OCI-LY3 (cell line): ENCODE results near the gene COMMD10.

ENCODE experiments used
- H2AFZ ChIP-seq: fragments of 200-600, 300-600 bp; shearing (Covaris generic); 2 replicates; pipeline ENCODE4 v1.6.0; 2014; ENCODE audit warnings: antibody characterized with exemption, low read depth, low read length
- H3K27ac ChIP-seq: fragments of 200-600, 300-600 bp; sonication (generic); 2 replicates; pipeline ENCODE4 v1.5.1; 2014; ENCODE audit warnings: mild to moderate bottlenecking, low read length, moderate library complexity, mixed read lengths
- H3K27me3 ChIP-seq: fragments of 200-600, 300-600 bp; sonication (generic); 2 replicates; pipeline ENCODE4 v1.6.1; 2014; ENCODE audit warnings: low read depth, low read length, mixed read lengths
- H3K36me3 ChIP-seq: fragments of 200-600, 300-600 bp; sonication (generic); replicated peaks from 2 replicates; pipeline ENCODE3; 2014; ENCODE audit warnings: low read depth, low read length, mixed read lengths
- H3K4me1 ChIP-seq: fragments of 300-600, 200-600 bp; sonication (generic); 2 replicates; pipeline ENCODE4 v1.6.1; 2014; ENCODE audit warnings: low read length, mixed read lengths
- H3K4me2 ChIP-seq: fragments of 200-600, 300-600 bp; sonication (generic); 2 replicates; pipeline ENCODE4 v1.6.1; 2014; ENCODE audit warnings: low read length, mixed read lengths
- H3K4me3 ChIP-seq: fragments of 300-600, 200-600 bp; sonication (generic); 2 replicates; pipeline ENCODE4 v1.5.1; 2014; ENCODE audit warnings: antibody characterized with exemption, mild to moderate bottlenecking, low read length, moderate library complexity
- H3K79me2 ChIP-seq: fragments of 300-600, 200-600 bp; shearing (Covaris generic); 2 replicates; pipeline ENCODE4 v1.6.1; 2014; ENCODE audit warnings: mild to moderate bottlenecking, low read length, mixed read lengths
- H3K9ac ChIP-seq: fragments of 300-600, 200-600 bp; shearing (Covaris generic); 2 replicates; pipeline ENCODE4 v1.6.0; 2014; ENCODE audit warnings: mild to moderate bottlenecking, low read length, moderate library complexity
- H3K9me3 ChIP-seq: fragments of 200-600, 300-600 bp; shearing (Covaris generic); 2 replicates; pipeline ENCODE4 v1.6.1; 2014; ENCODE audit warnings: low read length, mixed read lengths; ENCODE audit not compliant: insufficient read depth
- H4K20me1 ChIP-seq: fragments of 200-600, 300-600 bp; sonication (generic); 2 replicates; pipeline ENCODE4 v1.6.1; 2016; ENCODE audit warnings: low read length, mixed read lengths; ENCODE audit not compliant: insufficient read depth
- EZH2phosphoT487 ChIP-seq: fragments of 200-600 bp; shearing (Covaris generic); IDR thresholded peaks from 2 replicates; pipeline ENCODE4 v1.6.1; 2018; ENCODE audit warnings: antibody characterized with exemption, mixed run types, low read depth
- TF ChIP-seq, protein P1 (sequence below): fragments of 200-600, 300-600 bp; sonication (generic); IDR thresholded peaks from 2 replicates; pipeline ENCODE4 v1.5.1; 2014; ENCODE audit warnings: antibody characterized with exemption, low read length, low read depth

The COMMD10 gene

DNA sequence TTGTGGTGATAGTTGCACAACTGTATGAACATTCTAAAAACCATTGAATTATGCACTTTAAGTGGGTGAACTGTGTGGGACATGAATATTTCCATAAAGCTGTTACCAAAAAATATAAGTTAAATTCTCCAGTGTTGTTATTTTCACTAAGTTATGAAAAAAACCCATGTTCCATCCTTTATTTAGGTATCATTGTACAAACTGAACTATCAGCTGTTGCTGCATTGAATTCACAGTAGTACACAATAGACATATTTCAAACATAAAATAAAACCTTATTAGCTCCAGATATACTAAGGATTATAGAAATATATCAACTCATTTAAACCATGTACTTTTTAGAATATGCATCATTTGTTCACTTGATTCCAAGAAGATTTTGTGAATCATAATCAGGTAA, 192.1 kb downstream of the COMMD10 start:
- H3K9ac ChIP-seq, result no peak overlapping the region
- H3K27me3 ChIP-seq, result no peaks in the 10 kb centered on the region
- H3K4me3 ChIP-seq, result no peak overlapping the region
- no peak for TF ChIP-seq EZH2phosphoT487
- TF ChIP-seq, protein P1, sequence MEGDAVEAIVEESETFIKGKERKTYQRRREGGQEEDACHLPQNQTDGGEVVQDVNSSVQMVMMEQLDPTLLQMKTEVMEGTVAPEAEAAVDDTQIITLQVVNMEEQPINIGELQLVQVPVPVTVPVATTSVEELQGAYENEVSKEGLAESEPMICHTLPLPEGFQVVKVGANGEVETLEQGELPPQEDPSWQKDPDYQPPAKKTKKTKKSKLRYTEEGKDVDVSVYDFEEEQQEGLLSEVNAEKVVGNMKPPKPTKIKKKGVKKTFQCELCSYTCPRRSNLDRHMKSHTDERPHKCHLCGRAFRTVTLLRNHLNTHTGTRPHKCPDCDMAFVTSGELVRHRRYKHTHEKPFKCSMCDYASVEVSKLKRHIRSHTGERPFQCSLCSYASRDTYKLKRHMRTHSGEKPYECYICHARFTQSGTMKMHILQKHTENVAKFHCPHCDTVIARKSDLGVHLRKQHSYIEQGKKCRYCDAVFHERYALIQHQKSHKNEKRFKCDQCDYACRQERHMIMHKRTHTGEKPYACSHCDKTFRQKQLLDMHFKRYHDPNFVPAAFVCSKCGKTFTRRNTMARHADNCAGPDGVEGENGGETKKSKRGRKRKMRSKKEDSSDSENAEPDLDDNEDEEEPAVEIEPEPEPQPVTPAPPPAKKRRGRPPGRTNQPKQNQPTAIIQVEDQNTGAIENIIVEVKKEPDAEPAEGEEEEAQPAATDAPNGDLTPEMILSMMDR, result no peak
- H3K4me1 ChIP-seq, result peaks cover 22% of the 10 kb centered on the region
- peaks cover 10% of the 10 kb centered on the region; the same call in 1 of the 2 replicates for H3K9me3 ChIP-seq
- H3K36me3 ChIP-seq, result peaks cover 12% of the 10 kb centered on the region
- H4K20me1 ChIP-seq, result no peaks in the 10 kb centered on the region
- no peak overlapping the region for H3K27ac ChIP-seq
- H2AFZ ChIP-seq, result no peak overlapping the region
- H3K4me2 ChIP-seq, result no peak overlapping the region
- no peaks in the 10 kb centered on the region for H3K79me2 ChIP-seq

DNA sequence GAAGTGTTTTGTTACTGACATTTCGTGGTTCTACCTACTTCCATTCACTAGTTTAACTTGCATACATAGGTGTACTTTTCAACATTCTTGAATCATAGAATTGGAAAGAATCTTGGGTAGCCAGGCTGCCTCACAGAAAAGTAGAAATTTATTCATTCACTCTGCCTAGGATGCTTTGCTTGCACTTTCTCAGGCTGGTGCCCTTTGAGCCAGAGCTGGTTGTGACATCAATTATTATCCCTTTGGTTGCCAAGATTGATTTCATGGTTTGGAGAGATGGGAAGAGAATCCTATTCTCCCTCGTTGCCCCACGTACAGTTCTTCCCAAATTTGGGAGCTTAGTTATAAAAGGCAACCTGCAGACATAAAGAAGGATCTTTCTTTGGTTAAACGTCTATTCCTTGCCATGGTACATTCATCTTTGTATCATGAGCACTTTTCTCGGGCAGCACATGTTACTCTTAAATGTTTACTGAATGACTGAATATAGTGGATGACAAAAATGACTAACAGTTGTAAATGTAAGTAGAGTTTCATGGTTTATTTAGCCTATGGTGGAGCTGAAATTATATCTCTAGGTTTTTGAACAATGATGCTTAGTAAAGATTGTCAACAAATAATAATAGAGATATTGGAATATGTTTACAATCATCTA, 195.5 kb downstream of the COMMD10 start:
- Histone ChIP-seq H3K36me3 (peaks cover 10% of the 10 kb centered on the region), H3K27ac (no peak overlapping the region), H3K4me3 (no peak overlapping the region), H3K4me1 (peaks cover 5% of the 10 kb centered on the region; the same call in 1 of the 2 replicates), H4K20me1 (no peaks in the 10 kb centered on the region), H3K9ac (no peak overlapping the region), H3K27me3 (no peaks in the 10 kb centered on the region), H3K4me2 (no peak overlapping the region), H2AFZ (no peak overlapping the region), H3K79me2 (no peaks in the 10 kb centered on the region), H3K9me3 (peaks cover 10% of the 10 kb centered on the region; the same call in 1 of the 2 replicates)
- TF ChIP-seq EZH2phosphoT487, result no peak
- TF ChIP-seq, protein P1, result no peak

- no peak overlapping the region for H2AFZ ChIP-seq
These were observed 196.5 kb downstream of the COMMD10 start for GRCh38 chr5:116281309-116281708.

GRCh38 chr5:116288524-116288923, 203.7 kb downstream of the COMMD10 start:
- no peak overlapping the region for H3K27ac ChIP-seq
- no peaks in the 10 kb centered on the region for H3K27me3 ChIP-seq
- no peak for TF ChIP-seq EZH2phosphoT487
- TF ChIP-seq, protein P1, result no peak
- no peak overlapping the region for H3K4me3 ChIP-seq
- no peak overlapping the region for H3K9ac ChIP-seq
- no peak overlapping the region for H3K4me2 ChIP-seq
- no peak overlapping the region for H2AFZ ChIP-seq
- peaks cover 6% of the 10 kb centered on the region for H3K36me3 ChIP-seq
- H4K20me1 ChIP-seq, result no peaks in the 10 kb centered on the region
- H3K79me2 ChIP-seq, result no peaks in the 10 kb centered on the region
- no peaks in the 10 kb centered on the region for H3K4me1 ChIP-seq
- H3K9me3 ChIP-seq, result peaks cover 8% of the 10 kb centered on the region; the same call in 1 of the 2 replicates

More at GRCh38 chr5:116281309-116281708, 196.5 kb downstream of the COMMD10 start:
- Histone ChIP-seq H3K79me2 (no peaks in the 10 kb centered on the region), H3K4me3 (no peak overlapping the region), H3K4me1 (peaks cover 5% of the 10 kb centered on the region; the same call in 1 of the 2 replicates), H4K20me1 (no peaks in the 10 kb centered on the region), H3K36me3 (peaks cover 8% of the 10 kb centered on the region), H3K9ac (no peak overlapping the region), H3K27ac (no peak overlapping the region), H3K27me3 (no peaks in the 10 kb centered on the region), H3K9me3 (peaks cover 10% of the 10 kb centered on the region; the same call in 1 of the 2 replicates), H3K4me2 (no peak overlapping the region)
- TF ChIP-seq, protein P1, result no peak
- TF ChIP-seq EZH2phosphoT487, result no peak
